ENCODE results near the gene TIE1. TPM values are rescaled to one million over a fixed set of nuclear protein-coding genes. Genes with fewer than 3 reads are reported as not detected.

The TIE1 gene
- total RNA-seq, 6 experiments from 2014 or later: 5.8 to 12.2 (median 8.0) TPM

DNA sequence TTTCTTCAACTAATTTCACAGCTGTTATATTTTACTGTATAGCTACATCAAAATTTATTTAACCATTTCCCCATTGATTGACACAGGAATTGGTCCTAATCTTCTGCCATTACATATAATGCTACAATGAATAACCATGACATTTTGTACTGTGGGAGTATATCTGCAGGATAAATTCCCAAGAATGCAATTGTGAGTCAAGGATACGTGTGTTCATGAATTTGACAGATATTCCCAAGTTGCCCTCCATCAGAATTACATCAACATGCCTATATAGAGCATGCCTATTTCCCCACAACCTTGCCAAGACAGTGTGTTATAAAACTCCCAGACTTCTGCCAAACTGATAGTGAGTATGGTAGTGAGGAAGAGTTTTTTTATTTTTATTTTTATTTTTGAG, 2.7 kb upstream of the TIE1 start:
- Histone ChIP-seq H3K27ac (no peak overlapping the region), H3K4me3 (no peak overlapping the region), H3K27me3 (no peaks in the 10 kb centered on the region), H3K9me3 (no peaks in the 10 kb centered on the region), H3K4me1 (peaks cover 0 to 13% (median 6%) of the 10 kb centered on the region in 4 donors), H3K36me3 (no peaks in the 10 kb centered on the region)
- TF ChIP-seq, protein P1, sequence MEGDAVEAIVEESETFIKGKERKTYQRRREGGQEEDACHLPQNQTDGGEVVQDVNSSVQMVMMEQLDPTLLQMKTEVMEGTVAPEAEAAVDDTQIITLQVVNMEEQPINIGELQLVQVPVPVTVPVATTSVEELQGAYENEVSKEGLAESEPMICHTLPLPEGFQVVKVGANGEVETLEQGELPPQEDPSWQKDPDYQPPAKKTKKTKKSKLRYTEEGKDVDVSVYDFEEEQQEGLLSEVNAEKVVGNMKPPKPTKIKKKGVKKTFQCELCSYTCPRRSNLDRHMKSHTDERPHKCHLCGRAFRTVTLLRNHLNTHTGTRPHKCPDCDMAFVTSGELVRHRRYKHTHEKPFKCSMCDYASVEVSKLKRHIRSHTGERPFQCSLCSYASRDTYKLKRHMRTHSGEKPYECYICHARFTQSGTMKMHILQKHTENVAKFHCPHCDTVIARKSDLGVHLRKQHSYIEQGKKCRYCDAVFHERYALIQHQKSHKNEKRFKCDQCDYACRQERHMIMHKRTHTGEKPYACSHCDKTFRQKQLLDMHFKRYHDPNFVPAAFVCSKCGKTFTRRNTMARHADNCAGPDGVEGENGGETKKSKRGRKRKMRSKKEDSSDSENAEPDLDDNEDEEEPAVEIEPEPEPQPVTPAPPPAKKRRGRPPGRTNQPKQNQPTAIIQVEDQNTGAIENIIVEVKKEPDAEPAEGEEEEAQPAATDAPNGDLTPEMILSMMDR (IDR thresholded peaks at IDR 0.05): no peak
- no peak for TF ChIP-seq POLR2A (IDR thresholded peaks at IDR 0.05)
- intact Hi-C loops (cut with DNase I): no loop called here
- ATAC-seq: no peak
- DNase-seq: no peak
- WGBS (ENCODE audit: insufficient coverage, low coverage, low lambda C conversion rate, missing lambda C conversion rate): 100% methylated on average over 1 of the region's 1 CpG

DNA sequence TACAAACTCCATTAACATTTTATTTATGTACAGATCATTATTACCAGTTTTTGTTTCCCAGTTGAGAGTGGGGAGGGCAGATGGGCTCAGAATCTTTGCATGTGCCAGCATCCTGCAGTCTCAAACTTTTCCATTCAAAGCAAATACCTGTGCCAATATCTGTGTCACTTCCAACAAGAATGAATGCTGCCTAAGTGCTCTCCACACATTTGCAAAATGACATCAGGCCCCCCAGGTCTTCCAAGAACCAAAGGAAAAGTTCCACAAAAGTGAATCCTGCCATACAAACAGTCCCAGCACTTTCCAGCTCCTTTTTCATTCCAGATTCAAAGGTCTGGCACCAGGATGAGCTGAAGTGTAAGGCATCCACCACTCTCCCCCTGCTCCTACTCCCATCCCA, 1.7 kb upstream of the TIE1 start:
- ATAC-seq (no peak), DNase-seq (no peak)
- H3K4me1 ChIP-seq: peaks cover 0 to 23% (median 11%) of the 10 kb centered on the region in 4 donors
- H3K4me3 ChIP-seq: no peak overlapping the region
- intact Hi-C loops (cut with DNase I): no loop called here
- no peaks in the 10 kb centered on the region for H3K36me3 ChIP-seq
- no peaks in the 10 kb centered on the region for H3K27me3 ChIP-seq
- TF ChIP-seq POLR2A (IDR thresholded peaks at IDR 0.05): no peak
- TF ChIP-seq, protein P1 (IDR thresholded peaks at IDR 0.05): no peak
- no peak overlapping the region for H3K27ac ChIP-seq
- H3K9me3 ChIP-seq: no peaks in the 10 kb centered on the region

DNA sequence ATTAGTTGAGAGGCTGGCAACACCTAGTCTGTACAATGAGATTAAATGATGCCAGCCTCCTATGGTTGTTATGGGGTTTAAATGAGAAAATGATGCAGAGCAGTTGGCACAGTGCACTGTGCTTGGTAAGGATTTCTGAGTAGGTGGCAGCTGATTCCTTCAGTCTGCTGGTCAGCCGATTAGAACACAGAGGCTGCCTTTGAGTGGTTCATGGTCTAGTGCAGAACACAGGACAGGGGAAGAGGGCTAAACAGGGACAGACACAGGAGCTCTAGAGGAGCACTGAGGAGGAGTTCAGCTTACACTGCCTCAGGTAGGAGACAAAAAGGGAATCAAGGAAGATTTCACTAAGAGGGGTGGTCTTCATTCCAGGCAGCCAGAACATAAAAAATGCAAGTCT, 1.4 kb downstream of the TIE1 start:
- WGBS (ENCODE audit: insufficient coverage, low coverage, low lambda C conversion rate, missing lambda C conversion rate): 57% methylated on average over 1 of the region's 1 CpG
- peak in 1 of 3 donors; percentile 11 for DNase-seq
- H3K36me3 ChIP-seq: no peaks in the 10 kb centered on the region
- no peaks in the 10 kb centered on the region for H3K27me3 ChIP-seq
- TF ChIP-seq, protein P1 (IDR thresholded peaks at IDR 0.05): no peak
- TF ChIP-seq POLR2A (IDR thresholded peaks at IDR 0.05): no peak
- H3K27ac ChIP-seq: no peak overlapping the region
- H3K4me3 ChIP-seq: peak overlapping the region in 1 of 3 donors; percentile 14
- intact Hi-C loops (cut with DNase I): no loop called here
- H3K4me1 ChIP-seq: peaks cover 0 to 20% (median 9%) of the 10 kb centered on the region in 4 donors
- H3K9me3 ChIP-seq: no peaks in the 10 kb centered on the region
- ATAC-seq: no peak

DNA sequence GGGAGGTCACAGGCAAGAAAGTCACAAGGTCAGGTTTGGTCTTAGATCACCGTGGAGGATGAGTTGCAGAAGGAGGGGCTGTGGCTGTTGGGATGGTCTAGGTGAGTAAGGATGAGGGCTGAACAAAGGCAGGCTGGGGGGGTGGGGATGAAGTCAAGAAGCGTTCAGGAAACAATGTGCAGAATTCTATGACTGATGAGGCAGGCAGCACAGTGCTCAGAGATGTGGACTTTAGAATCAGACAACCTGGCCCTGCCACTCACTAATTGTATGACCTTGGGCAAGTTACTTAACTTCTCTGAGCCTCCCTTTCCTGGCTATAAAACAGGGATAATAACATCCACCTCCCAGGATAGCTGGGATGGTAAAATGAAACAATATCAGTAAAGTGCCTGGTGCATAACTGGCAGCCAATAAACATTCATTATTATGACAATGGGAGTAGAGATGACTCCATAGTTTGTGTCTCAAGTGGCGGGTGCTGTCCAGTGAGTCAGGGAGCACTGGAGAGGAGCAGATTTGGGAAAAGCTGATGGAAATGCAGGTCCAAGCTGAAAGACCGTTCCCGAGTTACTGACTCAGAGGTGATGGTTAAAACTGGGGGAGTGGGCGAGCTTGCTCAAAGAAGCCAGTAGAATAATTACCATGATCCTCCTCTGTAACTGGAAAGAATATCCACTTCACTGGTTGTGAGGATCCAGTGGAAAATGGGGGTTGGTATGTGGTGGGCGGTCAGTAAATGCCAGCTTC, 2.1 kb downstream of the TIE1 start:
- peak in 1 of 4 donors; percentile 17 for ATAC-seq
- H3K27ac ChIP-seq: no peak overlapping the region
- peak in 1 of 3 donors; percentile 18 for DNase-seq
- peaks cover 0 to 20% (median 9%) of the 10 kb centered on the region in 4 donors for H3K4me1 ChIP-seq
- TF ChIP-seq POLR2A (IDR thresholded peaks at IDR 0.05): no peak
- TF ChIP-seq, protein P1 (IDR thresholded peaks at IDR 0.05): no peak
- H3K27me3 ChIP-seq: no peaks in the 10 kb centered on the region
- no peak overlapping the region for H3K4me3 ChIP-seq
- intact Hi-C loops (cut with DNase I): no loop called here
- H3K36me3 ChIP-seq: no peaks in the 10 kb centered on the region
- no peaks in the 10 kb centered on the region for H3K9me3 ChIP-seq
- WGBS (ENCODE audit: insufficient coverage, low coverage, low lambda C conversion rate, missing lambda C conversion rate): 66% methylated on average over 7 of the region's 7 CpGs

Measured in right lobe of liver (tissue), 6 donors.